Stimulated activated CD8-positive, alpha-beta memory T cell treated with anti-CD3 and anti-CD28 coated beads, Interleukin-4, amount 100 ng/mL, for 24 hours (primary cell): ENCODE data around the gene EFCAB11.

Experiments used
- DNase-seq: peaks from one replicate; pipeline ENCODE4 v3.0.0-alpha.2; 2020; ENCODE audit warnings: low read depth

The EFCAB11 gene

GRCh38 chr14:89814126-89814525, 140.4 kb downstream of the EFCAB11 start:
- no peak for DNase-seq

GRCh38 chr14:89813617-89814031, 140.9 kb downstream of the EFCAB11 start:
- DNase-seq = no peak

- DNase-seq = no peak
These were observed 142.5 kb downstream of the EFCAB11 start for GRCh38 chr14:89811954-89812575.

GRCh38 chr14:89810101-89810500, 144.4 kb downstream of the EFCAB11 start:
- no peak for DNase-seq

- DNase-seq = no peak
These were observed 146.6 kb downstream of the EFCAB11 start for GRCh38 chr14:89807892-89808291.

- no peak for DNase-seq
These were observed 147.4 kb downstream of the EFCAB11 start for GRCh38 chr14:89807151-89807550.

- no peak for DNase-seq
These were observed 148.1 kb downstream of the EFCAB11 start for GRCh38 chr14:89806451-89806850.

GRCh38 chr14:89805501-89805900, 149.0 kb downstream of the EFCAB11 start:
- no peak for DNase-seq

GRCh38 chr14:89803542-89803941, 151.0 kb downstream of the EFCAB11 start:
- no peak for DNase-seq

GRCh38 chr14:89801136-89801535, 153.4 kb downstream of the EFCAB11 start:
- DNase-seq = no peak

GRCh38 chr14:89798212-89798773, 156.2 kb downstream of the EFCAB11 start:
- no peak for DNase-seq

GRCh38 chr14:89797148-89797547, 157.4 kb downstream of the EFCAB11 start:
- DNase-seq = no peak

GRCh38 chr14:89794096-89794495, 160.4 kb downstream of the EFCAB11 start:
- no peak for DNase-seq

- DNase-seq = no peak
These were observed 161.2 kb downstream of the EFCAB11 start for GRCh38 chr14:89793367-89793716.

GRCh38 chr14:89792489-89793366, 161.8 kb downstream of the EFCAB11 start:
- no peak for DNase-seq

GRCh38 chr14:89787525-89787924, 167.0 kb downstream of the EFCAB11 start:
- DNase-seq = no peak

GRCh38 chr14:89781046-89781445, 173.5 kb downstream of the EFCAB11 start:
- DNase-seq = no peak

GRCh38 chr14:89779707-89780106, 174.8 kb downstream of the EFCAB11 start:
- no peak for DNase-seq

GRCh38 chr14:89775946-89776345, 178.6 kb downstream of the EFCAB11 start:
- no peak for DNase-seq

GRCh38 chr14:89775151-89775550, 179.4 kb downstream of the EFCAB11 start:
- no peak for DNase-seq

- DNase-seq = peak; percentile 55
These were observed 180.8 kb downstream of the EFCAB11 start for GRCh38 chr14:89773644-89774316.

GRCh38 chr14:89773151-89773550, 181.4 kb downstream of the EFCAB11 start:
- no peak for DNase-seq

- no peak for DNase-seq
These were observed 183.3 kb downstream of the EFCAB11 start for GRCh38 chr14:89771251-89771650.
